Stimulated activated CD8-positive, alpha-beta memory T cell treated with anti-CD3 and anti-CD28 coated beads, Interleukin-7, amount 100 ng/mL, for 24 hours (primary cell): ENCODE measurements around the gene MCRS1.

Experiments
- DNase-seq: peaks from one replicate; pipeline ENCODE4 v3.0.0-alpha.2; 2020; ENCODE audit warnings: low read depth

The MCRS1 gene

DNA sequence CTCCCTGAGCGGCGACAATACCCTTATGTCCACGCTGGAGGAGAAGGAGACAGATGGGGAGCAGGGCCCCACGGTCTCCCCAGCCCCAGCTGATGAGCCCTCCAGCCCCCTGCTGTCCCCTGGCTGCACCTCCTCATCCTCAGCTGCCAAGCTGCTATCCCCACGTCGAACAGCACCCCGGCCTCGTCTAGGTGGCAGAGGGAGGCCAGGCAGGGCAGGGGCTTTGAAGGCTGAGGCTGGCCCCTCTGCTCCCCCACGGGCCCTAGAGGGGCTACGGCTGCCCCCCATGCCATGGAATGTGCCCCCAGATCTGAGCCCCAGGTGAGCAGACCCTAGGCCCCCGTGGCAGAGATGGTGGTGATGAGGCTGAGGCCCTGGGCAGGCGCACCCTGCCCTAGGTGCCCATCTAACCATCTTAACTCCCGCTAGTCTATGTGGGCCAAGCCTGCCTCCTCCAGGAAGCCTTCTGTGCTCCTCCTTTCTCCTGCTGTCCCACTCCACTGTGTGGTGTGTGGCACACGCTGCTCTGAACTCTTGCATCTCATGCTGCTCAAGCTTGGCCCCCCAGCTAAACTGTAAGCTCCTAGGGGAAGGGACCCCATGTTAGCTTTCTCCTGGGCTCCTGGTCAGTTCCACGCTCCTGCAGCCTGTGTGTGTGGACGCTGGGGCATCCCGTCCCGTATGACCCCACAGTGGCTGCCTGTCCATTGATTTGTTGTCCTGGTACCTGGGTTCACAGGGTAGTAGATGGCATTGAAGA, 12.1 kb downstream of the MCRS1 start:
- DNase-seq = no peak

DNA sequence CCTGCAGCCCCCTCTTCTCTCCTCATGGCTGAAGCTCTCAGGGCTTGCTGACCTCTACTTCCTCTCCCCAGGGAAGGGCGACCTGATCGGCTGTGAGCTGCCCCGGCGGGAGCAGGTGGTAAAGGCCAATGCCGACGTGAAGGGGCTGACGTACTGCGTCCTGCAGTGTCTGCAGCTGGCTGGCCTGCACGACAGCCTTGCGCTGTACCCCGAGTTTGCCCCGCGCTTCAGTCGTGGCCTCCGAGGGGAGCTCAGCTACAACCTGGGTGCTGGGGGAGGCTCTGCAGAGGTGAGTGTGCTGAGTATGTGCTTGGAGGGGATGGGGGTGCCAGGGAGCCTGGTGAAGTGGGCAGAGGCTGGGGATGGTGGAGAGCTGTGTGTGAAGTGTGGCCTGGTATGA, 13.7 kb downstream of the MCRS1 start:
- DNase-seq = no peak

DNA sequence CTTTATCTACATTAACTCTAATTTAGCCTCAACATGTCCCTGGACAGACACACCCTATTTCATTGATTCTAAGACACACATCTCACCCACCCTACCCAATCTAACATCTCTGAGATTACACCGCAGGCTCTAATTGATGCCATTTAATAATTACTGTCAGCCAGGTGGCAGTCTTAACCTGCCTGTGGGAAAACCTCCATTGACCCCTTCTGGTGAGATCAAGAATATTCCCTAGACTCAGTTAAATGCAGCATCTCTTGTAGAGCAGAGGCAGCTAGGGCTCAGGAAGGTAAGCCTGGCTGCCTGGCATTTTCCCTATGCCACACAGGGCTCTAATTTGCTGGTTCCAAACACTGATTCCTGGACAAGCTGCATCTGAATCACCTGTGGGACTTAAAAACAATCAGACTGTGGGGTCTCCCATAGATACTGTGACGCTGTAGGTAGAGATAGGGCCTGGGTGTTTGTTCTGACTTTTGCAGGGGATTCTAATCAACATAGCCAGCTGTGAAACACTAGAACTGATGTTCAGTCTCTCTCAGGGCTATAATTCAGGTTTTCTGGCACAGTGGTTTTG, 14.3 kb downstream of the MCRS1 start:
- DNase-seq = no peak

DNA sequence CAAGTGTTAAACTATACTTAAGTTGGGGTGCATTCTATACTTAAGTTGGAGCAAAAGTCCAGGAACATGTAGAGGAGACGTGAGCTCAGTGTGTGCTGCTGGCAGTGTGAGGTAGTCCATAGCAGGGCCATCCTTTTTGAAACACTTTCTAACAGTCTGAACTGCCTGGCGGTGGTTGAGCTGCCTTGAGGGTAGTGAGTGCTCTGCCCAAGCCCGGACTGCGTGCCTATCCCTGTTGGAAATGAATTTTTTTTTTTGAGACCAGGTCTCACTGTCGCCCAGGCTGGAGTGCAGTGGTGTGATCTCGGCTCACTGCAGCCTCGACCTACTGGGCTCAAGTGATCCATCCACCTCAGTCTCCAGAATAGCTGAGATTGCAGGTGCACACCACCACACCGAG, 15.0 kb downstream of the MCRS1 start:
- no peak for DNase-seq

DNA sequence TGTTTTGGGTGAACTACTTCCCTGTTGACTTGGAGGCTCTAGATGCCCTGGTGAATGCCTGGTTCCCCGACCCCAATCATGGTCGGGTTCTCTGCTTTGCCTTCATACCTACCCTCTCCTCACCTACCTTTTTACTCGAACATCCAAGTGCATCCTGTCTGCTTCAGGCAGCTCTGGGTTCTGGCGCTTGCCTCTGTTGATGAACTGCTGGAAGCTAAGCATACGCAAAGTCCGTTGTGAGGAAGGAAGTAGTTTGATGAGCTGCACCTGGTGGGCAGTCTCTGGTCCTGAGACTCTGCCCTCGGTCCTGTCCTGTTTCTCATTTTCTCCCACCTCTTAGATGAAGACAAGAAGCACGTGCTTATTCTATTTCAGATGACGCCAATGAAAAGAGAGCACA, 15.5 kb downstream of the MCRS1 start:
- DNase-seq = no peak

DNA sequence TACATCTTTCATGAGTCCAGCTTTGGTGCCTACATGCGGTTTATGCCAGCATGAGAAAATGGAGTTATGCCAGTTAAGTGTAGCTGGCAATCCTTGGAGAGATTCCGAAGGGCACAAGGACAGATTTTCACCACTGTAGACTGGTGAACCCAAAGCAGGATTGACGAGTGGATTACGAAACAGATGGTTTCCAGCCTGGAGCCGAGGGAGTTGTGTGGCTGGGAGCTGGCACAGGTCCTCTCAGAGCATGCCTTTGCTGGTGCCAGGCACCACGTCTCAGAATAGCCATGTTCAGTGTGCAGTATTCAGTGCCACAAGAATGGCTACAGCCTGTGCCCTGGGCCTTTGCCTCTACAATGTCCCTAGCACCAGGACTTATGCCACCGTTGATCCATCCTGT, 15.9 kb downstream of the MCRS1 start:
- DNase-seq = no peak

DNA sequence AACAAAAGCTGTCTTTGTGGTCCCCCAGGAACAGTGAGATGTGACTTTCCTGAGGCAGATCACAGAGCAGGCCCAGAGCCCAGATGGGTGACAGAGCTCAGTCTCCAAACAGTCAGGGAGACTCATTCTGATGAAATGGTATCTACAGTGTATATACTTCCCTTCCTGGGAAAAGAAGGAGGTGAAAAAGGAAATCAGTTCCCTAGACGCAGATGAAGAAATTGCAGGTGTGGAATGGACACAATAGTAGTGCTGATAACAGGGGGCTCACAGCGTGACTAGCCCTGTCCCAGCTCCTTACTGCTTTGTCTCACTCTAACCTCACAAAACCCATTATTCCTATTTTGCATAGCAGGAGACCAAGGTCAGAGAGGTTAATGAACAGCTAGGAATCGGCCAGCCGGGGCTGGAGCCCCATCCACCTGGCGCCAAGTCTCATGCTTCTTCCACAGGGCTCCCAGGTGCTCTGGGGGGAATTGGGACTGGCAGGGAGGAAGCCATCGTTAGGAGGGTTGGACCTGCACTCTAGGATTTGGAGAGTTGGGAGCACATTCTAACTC, 17.2 kb downstream of the MCRS1 start:
- DNase-seq = no peak

DNA sequence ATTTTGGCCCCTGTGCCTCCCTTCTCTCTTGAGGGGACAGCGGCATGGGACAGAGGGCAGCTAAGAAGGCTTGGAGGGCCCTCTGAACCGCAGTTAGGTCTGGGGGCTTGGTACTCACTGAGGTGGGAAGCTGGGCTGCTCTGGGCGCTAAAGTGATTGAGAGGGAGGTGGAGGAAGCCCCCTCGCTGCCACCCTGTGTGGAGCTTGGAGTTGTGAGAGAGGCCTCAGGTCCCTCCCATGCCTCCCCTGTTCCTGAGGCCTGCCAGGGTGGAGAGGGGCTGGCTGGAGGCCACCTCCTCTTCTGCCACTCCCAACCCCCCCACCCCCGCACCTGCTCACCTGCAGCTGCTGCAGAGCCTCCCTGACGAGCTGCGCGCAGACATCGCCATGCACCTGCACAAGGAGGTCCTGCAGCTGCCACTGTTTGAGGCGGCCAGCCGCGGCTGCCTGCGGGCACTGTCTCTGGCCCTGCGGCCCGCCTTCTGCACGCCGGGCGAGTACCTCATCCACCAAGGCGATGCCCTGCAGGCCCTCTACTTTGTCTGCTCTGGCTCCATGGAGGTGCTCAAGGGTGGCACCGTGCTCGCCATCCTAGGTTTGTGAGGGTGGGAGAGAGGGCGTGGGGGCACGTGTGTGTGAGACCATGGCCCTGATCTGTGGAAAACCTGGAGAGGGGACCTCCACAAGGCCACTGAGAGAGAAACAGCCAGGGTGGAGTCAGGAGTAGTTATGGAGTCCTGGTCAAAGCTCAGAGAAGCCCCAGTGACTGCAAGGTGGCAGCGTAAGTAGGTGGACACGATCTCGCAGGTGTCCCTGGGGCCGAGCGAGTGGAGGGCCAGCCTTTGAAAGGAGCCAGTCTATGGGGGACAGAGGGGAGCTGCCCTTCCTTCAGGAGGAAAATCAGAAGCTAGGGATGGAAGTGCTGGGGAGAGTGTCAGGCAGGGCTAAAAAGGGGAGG, 17.9 kb downstream of the MCRS1 start:
- DNase-seq = no peak

DNA sequence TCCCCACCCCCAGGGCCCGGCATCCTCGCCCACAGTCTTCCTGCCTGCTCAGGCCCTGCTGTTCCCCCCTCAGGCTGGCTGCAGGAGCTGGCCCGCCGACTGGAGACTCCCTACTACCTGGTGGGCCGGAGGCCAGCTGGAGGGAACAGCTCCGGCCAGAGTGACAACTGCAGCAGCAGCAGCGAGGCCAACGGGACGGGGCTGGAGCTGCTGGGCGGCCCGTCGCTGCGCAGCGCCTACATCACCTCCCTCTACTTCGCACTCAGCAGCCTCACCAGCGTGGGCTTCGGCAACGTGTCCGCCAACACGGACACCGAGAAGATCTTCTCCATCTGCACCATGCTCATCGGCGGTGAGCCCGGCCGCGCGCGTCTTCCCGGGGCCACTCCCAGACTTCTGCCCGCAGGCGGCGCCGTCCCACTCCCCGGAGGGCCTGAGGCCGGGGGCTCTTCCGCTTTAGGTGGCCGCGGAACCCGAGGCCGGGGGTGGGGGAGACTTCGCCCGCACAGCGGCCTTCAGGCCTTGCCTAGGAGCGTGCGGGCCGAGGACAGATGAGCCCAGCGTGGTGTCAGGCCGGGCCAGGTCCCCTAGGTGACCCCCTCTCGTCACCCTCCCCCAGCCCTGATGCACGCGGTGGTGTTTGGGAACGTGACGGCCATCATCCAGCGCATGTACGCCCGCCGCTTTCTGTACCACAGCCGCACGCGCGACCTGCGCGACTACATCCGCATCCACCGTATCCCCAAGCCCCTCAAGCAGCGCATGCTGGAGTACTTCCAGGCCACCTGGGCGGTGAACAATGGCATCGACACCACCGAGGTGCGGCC, 18.9 kb downstream of the MCRS1 start:
- DNase-seq = no peak

DNA sequence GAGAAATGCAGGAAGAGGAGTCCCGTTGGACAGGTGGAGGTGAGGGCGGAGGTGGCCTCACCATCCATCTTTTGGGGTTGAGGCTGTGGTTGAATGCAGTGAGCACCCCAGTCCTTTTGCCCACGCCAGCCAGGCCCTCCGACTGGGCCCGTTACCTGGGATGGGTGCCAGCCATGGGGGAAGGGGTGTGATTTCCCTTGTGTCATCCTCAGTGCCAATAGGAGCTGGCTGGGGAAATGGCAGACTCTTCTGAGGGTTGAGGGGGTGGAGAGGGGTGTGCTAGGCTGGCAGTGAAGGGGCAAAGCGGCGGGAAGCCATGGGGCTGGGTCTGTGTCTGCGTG, 19.5 kb downstream of the MCRS1 start:
- no peak for DNase-seq

DNA sequence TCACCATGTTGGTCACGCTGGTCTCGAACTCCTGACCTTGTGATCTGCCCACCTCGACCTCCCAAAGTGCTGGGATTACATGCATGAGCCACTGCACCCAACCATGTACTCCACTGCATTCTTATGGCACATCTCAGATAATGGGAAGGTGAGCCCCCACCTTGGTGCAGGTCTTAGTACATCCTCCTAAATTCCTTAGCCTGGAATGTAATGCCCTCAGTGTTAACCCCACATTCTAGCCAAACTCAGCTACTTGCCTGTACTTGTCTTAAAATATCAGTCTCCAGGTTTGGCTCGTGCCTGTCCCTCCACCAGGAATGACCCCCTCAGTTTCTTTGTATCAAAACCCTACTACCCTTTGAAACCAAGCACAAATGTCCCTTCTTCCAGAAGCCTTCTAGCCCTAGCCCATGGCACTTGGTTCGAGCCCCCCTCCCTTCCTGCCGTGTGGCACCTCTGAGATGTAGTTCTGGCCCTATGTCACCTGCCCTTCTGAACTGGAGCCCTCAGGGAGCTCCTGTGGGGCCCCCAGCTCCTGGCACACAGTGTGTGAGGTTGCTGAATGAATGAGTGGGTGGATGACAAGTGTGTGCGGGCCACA, 20.8 kb downstream of the MCRS1 start:
- no peak for DNase-seq

DNA sequence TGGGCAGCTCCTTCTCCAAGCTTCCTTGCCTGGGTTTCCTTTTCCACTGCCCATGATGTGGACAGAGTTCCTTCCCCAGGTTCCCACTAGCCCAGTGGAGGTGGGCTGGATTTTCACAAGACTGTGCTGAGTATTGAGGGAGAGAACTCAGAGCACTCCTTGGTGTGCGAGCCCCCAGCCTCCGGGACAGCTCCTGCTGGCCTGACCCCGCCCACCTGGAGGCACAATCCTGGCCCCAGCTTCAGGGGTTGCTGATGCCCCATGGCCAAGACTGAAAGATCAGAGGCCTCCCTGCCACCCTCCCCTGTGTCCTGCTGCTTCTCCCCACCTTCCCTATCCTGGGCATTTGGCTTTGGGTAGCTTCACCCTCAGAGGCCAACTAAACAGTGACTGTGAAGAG, 21.5 kb downstream of the MCRS1 start:
- DNase-seq = no peak

DNA sequence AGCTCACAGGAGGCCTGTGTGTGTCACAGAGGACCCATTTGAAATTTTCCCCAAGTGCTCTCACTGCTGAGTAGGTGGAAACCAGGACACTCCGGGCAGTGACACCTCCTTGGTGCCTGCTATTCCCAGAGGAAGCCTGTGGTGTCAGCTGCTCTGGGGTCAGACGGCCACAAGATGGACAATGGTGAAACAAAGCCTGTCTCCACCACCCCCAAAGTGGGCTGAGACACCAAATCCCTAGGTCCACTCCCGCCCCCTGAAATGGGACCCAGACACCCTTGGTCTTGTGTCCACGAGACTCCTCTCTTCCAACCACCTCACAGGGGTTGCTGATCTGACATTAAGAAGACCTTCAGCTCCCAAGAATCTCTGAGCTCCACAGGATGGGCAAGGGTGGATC, 22.1 kb downstream of the MCRS1 start:
- DNase-seq = no peak

DNA sequence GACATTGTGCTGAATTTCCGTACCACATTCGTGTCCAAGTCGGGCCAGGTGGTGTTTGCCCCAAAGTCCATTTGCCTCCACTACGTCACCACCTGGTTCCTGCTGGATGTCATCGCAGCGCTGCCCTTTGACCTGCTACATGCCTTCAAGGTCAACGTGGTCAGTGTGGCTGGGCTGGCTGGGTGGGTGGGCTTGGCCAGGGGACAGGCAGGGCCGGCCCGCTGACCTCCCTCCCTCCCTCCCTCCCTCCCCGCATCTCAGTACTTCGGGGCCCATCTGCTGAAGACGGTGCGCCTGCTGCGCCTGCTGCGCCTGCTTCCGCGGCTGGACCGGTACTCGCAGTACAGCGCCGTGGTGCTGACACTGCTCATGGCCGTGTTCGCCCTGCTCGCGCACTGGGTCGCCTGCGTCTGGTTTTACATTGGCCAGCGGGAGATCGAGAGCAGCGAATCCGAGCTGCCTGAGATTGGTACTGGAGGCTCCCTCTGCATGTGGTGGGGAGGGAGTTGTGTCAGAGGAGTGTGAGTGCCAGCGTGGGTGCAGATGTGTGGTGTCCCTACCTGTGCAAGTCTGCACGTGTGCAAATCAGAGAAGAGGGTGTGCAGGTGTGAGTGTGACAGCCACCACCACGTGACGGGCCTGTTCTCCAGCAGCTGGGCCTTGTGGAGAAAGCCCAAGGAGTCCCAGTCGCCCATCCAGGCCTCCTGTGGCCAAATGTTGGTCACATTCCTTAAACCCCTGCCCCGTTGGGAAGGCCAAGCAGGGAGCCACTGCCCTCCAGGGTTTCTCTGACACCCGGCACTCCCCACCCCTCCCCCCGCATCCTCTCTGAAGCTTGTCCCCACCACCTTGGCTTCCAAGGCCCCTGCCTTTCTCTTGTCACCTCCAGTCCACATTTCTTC, 23.8 kb downstream of the MCRS1 start:
- DNase-seq = no peak

DNA sequence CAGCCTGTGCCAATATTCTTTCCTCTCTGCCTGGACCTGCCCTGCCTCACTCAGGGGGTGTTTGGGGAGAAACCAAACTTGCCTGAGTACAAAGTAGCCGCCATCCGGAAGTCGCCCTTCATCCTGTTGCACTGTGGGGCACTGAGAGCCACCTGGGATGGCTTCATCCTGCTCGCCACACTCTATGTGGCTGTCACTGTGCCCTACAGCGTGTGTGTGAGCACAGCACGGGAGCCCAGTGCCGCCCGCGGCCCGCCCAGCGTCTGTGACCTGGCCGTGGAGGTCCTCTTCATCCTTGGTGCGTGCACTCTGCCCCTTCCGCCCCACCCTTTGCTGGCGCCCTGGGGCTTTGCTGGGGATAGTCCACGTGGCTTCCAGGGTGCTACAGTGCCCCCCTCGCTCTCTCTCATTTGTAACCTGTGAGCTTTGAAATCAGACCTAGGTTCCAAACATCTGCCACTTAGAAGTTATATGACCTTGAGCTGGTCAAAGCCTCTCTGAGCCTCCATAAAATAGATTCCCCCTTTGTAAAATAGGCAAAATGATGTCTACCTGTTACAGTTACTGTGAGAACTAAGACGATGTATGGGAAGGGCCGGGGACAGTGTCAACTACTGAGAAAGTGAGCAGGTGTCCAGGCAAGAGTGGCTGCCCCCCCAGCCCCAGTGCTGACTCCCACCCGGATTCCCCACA, 24.6 kb downstream of the MCRS1 start:
- DNase-seq = no peak

DNA sequence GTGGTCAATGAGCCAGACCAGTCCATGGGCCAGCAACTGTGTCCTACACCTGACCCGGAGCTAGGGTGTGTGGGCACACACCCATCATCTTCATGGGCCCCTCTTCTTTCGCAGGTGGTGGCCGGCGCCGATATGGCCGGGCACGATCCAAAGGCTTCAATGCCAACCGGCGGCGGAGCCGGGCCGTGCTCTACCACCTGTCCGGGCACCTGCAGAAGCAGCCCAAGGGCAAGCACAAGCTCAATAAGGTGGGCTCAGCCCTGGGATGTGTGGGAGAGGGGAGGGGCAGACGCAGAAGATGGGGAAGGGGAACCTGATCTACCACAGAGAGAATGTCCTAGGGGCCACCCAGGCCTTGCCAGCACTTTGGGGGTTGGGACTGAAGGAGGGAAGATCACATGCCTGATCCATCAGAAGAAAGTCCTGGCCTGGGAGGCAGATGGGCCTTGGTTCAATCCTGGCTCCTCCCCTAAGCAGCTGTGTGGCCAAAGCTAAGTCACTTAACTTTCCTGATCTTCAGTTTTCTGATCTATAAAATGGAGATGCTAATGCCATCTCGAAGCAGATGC, 25.3 kb downstream of the MCRS1 start:
- DNase-seq = no peak

DNA sequence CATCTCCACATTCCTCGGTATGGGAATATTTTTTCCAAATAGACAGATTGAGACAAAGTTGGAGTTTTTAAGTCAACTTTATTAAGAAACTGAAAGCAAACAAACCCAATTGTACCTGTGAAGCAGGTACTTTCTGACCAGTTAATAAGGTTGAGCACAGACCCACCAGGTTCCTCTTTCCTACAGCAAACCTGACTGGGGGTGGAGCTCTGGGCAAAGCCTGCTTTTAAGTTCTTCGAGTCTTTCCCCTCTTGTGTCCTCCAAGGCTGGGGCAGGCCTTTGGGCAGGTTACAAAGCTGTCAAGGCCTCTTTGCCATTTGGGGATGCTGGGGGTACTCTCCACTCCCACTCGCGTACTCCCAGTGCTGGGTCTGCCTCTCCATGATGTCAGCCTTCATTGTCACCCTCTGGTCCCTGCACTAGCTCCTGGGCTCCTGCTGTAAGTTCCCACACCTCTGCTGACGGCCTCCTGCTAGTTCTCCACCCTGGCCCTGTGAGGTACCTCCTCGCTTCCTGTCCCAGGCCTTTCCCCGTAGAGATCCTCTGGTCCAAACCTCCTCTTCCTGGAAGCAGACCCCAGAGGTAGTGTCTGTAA, 25.9 kb downstream of the MCRS1 start:
- no peak for DNase-seq

DNA sequence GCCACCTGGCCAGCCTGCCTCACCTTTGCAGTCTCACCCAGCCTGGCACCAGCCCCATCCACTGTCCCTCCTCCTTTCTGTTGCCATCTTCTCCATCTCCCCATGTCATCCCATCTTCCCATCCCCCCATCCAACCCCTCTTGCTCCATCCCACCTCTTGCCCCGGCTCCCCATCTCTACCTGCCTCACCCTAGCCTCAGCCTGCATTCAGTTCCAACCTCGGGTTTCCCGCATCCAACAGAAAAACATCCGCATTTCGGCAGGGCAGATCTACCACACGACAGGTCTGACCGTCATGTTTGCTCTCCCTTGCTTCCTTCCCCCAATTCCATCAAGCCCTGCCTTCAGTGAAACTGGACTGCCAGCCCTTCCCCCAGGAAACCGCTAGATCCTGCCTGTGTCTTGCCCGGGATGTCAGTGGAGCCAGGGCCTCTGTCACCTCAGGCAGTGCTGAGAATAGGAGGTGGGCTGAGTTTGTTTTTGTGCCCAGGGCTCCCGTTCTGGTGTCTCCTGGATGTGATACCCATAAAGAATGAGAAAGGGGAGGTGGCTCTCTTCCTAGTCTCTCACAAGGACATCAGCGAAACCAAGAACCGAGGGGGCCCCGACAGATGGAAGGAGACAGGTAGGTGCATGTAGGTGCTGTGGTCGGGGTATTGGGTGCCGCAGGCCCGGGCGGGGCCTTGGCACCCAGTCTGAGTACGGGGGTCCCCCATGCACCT, 26.6 kb downstream of the MCRS1 start:
- no peak for DNase-seq
